SIG-M5 (cell line): ENCODE results near the gene CTPS1.

Experiments
- DNase-seq: peaks from one replicate; lab custom pipeline; 2025; lab: John Stamatoyannopoulos, UW

CTPS1 gene

DNA sequence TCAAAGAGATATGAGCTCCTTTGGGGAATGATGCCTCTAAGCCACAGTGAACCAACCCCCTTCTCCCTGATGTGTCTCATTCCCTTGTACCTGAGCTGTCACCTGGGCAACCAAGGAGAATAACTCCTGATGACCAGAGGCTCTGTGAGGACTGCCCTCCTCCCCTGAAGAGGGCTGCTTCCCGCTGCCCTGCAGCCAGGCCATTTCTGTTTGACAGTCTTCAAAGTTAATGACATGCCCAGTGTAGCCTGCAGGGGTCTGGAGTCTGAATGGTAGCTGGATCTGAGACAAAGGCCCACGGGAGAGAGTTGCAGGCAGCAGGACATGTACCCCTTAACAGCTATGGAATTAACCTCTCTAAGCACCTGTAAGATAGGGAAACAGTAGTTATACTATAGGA lies 45.5 kb downstream of the CTPS1 start:
- no peak for DNase-seq

DNA sequence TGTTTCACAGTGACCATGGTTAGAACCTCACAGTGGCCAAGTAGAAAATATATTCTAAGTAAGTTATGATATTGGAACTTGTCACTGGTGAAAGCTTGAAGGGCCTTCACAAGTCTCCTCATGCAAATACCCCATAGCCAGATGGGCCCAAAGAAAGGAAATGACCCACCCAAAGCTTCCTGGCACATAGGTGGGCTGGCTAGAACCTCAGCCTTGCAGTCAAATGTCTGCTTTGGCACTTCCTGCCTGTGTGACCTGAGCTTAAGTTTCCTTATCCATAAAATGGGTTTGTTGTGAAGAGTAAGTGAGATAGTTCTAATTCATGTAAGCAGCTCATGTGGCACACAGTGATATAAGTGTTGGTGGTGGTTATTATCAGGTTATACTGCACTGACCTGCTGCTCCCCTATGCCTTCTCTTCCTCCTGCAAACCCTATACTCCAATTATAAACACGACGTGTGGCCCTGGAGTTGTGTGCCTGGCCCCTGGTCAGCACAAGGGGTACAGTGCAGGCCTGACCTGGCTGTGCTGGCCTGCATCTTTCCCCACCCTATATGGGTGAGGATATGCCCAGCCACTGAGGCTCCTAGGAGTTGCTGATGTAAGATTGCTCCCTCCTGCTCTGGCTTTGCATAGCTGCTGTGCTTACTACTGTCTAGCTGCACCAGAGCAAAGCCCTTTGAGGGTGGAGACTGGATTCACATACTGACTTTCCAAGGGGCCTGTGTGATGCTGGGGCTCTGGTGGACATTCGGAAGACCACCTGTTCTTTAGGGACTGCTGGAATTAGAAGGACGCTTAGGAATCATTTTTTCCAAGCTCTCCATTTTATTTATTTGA lies 46.7 kb downstream of the CTPS1 start:
- no peak for DNase-seq

DNA sequence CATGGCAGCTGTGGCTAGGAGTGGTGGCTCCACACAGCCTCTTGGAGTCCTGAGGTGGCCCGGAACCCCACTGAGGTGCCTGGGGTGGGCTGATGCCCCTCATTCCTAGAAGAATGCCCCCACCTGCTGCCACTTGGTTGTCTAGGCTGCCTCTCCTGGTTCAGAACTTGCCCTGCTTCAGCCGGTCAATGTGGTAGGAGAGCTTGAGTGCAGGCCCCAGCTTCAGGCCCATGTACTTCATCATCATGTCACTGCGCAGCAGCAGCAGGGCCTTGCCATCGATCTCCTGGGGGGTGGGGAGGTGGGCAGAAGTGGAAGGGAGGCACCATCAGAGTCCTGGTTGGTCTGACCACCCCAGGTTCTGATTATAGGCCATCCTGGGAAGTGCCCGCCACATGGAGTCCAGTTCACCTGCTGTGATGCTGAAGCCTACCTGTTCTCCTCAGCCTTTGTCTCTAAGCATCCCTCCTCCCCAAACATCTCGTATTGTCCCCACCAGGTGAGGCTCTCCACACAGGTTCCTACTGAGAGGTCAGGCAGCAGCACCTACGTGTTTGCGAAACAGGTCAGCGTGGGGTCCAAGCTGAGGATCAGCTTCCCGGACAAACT lies 48.6 kb downstream of the CTPS1 start:
- no peak for DNase-seq

DNA sequence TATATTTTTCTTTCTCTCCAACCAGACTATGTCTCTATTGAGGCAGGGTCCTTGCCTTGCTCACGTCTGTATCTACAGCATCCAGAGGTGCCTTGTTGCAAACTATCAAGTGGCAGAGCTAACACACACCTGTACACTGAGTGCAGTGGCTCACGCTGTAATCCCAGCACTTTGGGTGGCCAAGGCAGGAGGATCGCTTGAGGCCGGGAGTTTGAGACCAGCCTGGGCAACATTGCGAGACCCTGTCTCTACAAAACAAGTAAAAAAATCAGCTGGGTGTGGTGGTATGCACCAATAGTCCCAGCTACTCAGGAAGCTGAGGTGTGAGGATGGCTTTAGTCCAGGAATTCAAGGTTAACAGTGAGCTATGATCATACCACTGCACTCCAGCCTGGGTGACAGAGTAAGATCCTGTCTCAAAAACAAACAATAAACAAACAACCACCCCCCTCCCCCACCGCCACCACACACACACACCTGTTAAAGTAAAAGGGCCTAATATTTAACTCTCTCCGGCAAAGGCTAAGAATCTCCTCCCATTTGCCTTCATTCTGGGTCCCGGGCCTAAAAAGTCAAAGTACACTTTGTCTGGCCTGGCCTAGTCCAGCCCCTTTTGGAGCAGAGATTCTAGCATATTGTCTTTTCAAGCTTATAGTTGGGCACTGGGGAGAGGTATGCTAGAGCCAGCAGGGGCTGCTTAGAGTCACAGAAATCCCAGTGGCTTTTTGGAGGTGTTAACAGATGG lies 51.5 kb downstream of the CTPS1 start:
- DNase-seq: no peak

DNA sequence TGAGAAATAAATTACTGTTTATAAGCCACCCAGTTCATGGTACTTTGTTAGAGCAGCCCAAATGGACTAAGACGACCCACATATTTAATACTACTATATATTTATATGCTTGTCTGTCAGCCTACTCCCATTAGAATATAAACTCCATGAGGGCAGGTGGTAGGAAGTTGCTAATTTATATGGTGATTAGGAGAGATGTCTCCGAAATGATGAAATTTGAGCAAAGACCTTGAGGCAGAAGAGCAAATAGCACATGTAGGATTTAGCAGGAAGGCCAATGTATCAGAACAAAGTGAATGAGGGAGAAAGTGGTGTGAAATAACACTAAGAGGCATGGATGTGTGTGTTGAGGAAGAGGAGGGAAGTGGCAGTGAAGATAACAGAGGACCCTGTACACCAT lies 52.7 kb downstream of the CTPS1 start:
- no peak for DNase-seq

DNA sequence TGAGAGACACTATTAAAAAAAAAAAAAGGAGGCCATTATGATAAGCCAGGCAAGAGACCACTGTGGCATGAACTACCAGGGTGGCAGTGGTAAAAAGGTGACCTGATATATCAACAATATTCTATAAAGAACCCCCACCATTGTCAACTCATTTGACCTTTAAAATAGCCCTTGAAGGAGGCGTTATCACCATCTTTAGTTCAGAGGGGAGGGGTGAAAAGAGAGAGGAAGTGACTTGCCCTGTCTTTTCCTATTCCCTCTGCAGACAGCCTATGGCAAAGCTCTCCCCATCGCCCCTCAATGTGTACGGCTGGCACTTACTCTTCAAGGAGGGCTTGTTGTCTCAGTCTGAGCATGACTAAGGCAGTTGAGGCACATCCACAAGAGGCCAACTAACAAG lies 53.8 kb downstream of the CTPS1 start:
- DNase-seq: no peak

DNA sequence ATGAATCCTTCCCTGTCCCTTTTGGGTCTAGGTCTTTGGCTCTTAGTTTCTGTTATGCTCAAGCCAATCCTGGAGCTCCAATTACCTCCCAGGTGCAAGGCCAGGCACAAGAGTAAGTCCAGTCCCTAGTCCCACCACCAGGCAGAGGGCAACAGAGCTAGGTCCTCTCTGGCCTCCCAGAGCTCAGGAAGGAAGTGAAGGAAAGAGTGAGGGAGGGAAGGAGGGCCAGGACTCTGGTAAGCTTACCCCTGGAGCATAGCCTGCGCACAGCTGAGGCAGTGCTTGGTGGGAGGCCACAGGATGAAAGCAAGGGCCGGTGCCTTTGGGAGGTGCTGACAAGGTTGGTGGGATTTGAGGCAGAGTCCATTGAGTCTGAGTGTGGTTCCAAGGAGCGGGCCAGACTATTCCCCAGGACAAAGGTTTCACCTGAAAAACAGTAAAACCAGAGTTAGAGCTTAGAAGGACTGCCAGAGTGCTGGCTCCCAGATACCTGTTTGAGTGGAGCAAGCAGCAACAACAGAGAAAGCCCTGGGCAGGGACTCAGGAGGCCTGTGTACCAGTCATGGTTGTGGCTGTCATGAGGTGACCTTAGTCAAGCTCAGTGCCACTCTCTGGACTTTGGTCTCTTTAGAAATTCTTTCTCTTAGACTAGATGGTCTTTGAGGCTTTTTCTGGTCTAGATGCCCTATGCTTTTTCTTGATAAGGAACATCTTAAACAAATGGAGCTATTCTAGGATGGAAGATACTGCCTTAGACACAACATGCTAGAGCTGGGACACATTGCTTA lies 57.8 kb downstream of the CTPS1 start:
- no peak for DNase-seq

DNA sequence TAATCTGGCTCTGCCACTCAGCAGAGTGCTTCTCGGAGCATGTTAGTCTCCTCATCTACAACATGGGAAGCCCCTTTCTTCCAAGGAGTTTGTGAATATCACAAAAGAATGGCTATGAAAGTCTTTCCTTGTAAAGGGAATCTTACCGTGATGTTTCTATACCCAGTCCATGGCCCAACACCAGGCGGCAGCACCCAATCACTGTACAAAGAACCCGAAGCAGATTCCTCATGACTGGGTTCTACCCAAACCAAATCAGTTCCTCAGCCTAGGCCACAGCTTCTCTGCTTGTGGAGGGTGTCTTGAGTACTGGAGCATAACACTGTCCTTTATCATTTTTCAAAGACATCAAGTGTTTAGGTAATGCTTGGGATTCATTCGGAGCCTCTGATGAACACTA lies 58.6 kb downstream of the CTPS1 start:
- no peak for DNase-seq

DNA sequence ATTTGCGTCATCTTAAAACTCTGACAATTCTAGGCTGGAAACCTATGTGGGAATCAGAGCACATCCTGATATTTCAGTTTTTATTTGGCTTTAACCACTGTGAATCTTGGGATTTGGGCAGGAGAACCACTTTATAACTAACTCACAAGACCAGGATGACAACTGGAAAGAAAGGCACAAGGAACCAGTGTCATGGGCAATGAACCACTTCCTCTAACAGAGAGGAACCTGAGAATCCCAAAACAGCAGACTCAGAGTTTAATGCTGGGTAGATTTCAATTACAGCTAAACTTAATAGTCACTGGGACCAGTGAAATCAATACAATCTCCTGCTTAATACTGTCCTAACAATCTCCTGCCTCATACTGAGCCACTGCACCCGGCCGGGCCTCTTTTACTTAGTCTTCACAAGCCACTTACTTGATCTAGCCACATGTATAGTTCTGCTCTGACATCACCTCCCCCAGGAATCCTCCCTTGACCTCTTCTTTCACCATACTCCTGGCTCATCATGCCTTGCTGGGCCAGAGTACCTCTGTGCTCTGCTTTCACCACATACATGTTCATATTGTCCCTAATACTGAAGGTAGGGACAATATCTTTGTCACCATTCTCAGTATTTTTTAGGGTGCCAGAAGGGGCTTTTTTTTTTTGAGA lies 62.2 kb downstream of the CTPS1 start:
- no peak for DNase-seq

DNA sequence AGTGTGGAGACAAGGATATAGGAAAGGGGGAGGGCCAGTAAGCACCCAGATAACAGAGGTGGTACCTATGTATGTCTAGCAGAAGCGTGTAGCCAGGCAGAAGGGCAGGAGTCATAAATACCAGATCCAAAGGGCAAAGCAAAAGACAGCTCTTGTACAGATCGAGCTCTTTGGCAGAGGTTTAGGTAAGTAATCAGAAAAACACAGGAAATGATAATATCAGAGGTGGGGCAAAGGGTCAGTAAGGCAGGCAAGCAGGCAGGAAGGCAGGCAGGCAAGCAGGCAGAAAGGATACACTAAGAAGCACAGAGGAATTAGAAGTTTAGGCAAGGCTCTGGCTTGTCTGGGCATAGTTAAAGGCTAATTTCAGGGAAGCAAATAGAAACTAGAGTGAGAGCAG lies 64.7 kb downstream of the CTPS1 start:
- DNase-seq: no peak

DNA sequence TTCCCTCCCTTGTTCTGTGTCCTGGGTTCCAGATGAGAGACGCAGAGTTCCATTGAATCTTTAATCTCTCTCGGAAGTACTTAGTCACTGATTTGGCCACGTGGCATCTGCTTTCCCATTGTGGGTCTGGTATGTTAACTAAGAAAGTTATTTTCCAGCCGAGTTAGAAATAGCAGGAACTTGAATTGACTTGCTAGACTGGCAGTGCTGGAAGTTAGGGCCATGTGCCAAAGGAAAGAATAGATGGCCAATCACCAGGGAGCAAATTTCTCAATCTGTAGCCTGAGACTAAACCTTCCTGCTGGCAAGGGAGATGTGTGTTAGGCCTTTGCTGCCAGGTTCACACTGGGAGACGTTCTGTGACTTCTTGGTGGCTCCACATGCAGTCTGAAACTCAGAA lies 66.2 kb downstream of the CTPS1 start:
- DNase-seq: no peak

DNA sequence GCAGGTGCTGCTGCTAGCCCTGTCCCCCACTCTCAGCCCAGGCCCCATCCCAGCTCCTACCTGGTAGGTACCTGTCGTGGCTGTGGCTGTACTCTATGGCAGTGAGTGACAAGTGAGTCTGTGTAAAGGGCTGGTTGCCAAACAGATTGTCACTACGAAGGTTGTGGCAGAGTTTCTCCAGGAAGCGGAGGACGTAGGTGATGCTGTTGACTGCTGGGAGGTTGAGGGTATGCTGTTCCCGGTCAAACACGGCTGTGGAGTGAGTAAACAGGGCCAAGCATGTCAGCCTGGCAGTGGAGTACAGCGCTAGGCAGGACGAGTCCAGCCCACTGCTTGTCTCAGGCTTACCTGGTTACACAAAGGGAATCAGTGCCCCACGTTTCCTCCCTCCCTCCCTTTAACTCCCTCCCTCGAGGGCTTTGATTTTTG lies 66.9 kb downstream of the CTPS1 start:
- DNase-seq: no peak

DNA sequence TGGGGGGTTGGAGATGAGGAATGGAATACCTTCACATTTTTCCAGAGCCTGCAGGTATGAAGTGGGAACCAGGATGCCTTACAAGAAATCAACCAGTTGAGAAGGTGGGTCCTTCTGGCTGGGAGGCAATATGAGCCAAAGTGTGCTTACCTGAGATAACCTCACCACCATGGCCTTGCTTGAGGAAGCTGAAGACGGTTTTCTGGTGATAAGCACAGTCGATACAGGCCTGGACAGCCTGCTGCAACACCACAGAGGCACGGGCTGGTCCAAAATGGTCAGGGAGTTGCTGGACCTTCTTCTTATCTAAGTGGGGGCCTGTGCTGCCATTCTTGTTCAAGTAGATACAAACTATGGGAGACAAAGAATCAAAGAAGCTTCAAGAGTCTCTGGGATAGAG lies 69.0 kb downstream of the CTPS1 start:
- DNase-seq: no peak

DNA sequence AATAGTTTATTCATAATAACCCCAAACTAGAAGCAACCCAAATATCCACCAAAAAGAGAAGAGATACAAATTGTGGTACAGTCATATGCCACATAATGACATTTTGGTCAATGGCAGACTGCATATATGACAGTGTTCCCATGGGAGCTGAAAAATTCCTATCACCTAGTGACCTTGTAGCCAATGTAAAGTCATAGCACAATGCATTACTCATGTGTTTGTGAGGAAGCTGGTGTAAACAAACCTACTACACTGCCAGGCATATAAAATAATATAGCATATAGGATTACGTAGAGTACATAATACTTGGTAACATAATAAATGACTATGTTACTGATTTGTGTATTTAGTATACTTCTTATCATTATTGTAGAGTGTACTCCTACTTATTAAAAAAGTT lies 71.5 kb downstream of the CTPS1 start:
- DNase-seq: no peak

DNA sequence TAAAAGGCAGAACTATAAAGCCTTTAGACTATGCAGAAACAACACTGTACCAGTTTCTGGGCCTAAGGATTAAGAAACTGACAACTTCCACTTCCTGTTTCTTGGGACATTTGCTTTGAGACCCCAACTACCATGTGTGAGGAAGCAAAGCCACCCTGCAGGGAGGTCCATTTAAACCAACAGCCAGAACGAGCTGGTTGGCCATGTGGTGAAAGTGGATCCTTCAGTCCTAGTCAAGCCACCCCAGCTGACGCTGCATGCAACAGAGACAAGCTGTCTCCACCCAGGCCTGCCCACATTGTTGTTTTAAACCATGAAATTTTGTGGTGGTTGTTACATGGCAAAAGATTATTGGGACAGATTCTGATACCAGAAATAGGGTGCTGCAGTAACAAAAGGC lies 73.8 kb downstream of the CTPS1 start:
- DNase-seq: peak; percentile 46

DNA sequence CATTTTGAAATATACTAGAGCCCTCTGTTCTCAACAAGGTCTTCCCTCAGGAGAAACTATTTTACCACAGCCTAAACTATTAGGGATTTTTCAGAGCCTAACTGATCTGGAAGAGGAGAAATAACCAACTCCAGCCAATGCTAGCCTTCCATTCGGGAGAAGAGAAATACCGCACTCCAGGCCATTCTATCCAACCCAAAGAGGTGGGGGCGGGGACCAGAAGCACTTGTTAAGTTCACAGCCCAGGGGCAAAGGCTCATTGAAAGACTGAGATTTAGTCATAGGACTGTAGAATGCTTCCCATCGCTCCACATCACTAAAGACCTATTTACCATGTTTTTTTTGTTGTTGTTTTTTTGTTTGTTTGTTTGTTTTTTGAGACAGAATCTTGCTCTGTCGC lies 77.4 kb downstream of the CTPS1 start:
- DNase-seq: no peak
